Stomach (tissue), 4 donors: ENCODE measurements around the gene MEGF10.
"Not testable (repeated sequence)": the region's sequence is repeated elsewhere in the genome, so short reads cannot be mapped to it uniquely, and the experiment has no call there.

Source experiments
- EP300 ChIP-seq: sonication (generic); formaldehyde crosslinking; IDR thresholded peaks from one replicate; pipeline ENCODE4 v1.6.1; 2017; ENCODE audit warnings: antibody characterized with exemption
- POLR2A ChIP-seq, 4 donors: fragments of 450-650 bp; IDR thresholded peaks; one replicate each; pipeline ENCODE4 v1.6.1; 2016; ENCODE audit warnings: antibody characterized with exemption in 4 of 4, control low read depth in 2 of 4, mild to moderate bottlenecking in 1 of 4, moderate library complexity in 1 of 4
- POLR2AphosphoS5 ChIP-seq, 3 donors: sonication (generic); formaldehyde crosslinking; IDR thresholded peaks; one replicate each; pipeline ENCODE4 v1.6.1; 2016; ENCODE audit warnings: antibody characterized with exemption in 3 of 3
- TF ChIP-seq, protein P1 (sequence below), 7 experiments: fragments of 450-650 bp in 4 of 7; fragments of 200-600 bp in 3 of 7; sonication (generic) in 3 of 7; IDR thresholded peaks; one replicate each; pipeline ENCODE4 v1.5.1; 2016 to 2019; ENCODE audit warnings: antibody characterized with exemption in 7 of 7, control low read depth in 2 of 7, mild to moderate bottlenecking in 1 of 7

GRCh38 chr5:127296894-127297293 is 6.3 kb downstream of the MEGF10 start:
- TF ChIP-seq, protein P1, sequence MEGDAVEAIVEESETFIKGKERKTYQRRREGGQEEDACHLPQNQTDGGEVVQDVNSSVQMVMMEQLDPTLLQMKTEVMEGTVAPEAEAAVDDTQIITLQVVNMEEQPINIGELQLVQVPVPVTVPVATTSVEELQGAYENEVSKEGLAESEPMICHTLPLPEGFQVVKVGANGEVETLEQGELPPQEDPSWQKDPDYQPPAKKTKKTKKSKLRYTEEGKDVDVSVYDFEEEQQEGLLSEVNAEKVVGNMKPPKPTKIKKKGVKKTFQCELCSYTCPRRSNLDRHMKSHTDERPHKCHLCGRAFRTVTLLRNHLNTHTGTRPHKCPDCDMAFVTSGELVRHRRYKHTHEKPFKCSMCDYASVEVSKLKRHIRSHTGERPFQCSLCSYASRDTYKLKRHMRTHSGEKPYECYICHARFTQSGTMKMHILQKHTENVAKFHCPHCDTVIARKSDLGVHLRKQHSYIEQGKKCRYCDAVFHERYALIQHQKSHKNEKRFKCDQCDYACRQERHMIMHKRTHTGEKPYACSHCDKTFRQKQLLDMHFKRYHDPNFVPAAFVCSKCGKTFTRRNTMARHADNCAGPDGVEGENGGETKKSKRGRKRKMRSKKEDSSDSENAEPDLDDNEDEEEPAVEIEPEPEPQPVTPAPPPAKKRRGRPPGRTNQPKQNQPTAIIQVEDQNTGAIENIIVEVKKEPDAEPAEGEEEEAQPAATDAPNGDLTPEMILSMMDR (IDR thresholded peaks at IDR 0.05), result not testable (repeated sequence)
- not testable (repeated sequence) for TF ChIP-seq POLR2A (IDR thresholded peaks at IDR 0.05); EP300; POLR2AphosphoS5 (IDR thresholded peaks at IDR 0.05)
